ENCODE measurements around the gene CHAC2.

GRCh38 chr2:53751728-53752127 is 15.9 kb upstream of the CHAC2 start:
- no peak for TF ChIP-seq CTCF (IDR thresholded peaks at IDR 0.05; ENCODE audit: poor library complexity)
- no peak for TF ChIP-seq EZH2 (IDR thresholded peaks at IDR 0.05; ENCODE audit: borderline replicate concordance)

Data from hepatocyte (in vitro differentiated cells).